Mucosa of descending colon (tissue), 3 donors: ENCODE results near the gene RDH13. TPM values are rescaled to one million over a fixed set of nuclear protein-coding genes. Genes with fewer than 3 reads are reported as not detected.

Experiments used
- ATAC-seq: fragments of 200-7000 bp; cut with Tn5 transposase; one replicate; pipeline ENCODE4 v1.9.1; 2020; ENCODE audit warnings: mild to moderate bottlenecking, moderate library complexity
- DNase-seq, 3 donors: peaks; one replicate each; pipeline ENCODE4 v3.0.0-alpha.2; 2020
- H3K36me3 ChIP-seq: fragments of 200-600 bp; one replicate; pipeline ENCODE4 v1.8.0; 2021; ENCODE audit warnings: low read depth, mild to moderate bottlenecking
- H3K4me1 ChIP-seq: fragments of 200-600 bp; one replicate; pipeline ENCODE4 v1.8.0; 2021; ENCODE audit warnings: low read depth, mild to moderate bottlenecking
- H3K4me3 ChIP-seq: fragments of 200-600 bp; one replicate; pipeline ENCODE4 v1.8.0; 2021; ENCODE audit warnings: mild to moderate bottlenecking
- H3K9me3 ChIP-seq: fragments of 200-600 bp; one replicate; pipeline ENCODE4 v1.8.0; 2021; ENCODE audit warnings: mild to moderate bottlenecking
- CTCF ChIP-seq: fragments of 200-600 bp; IDR thresholded peaks from one replicate; pipeline ENCODE4 v1.8.0; 2022; ENCODE audit warnings: antibody characterized with exemption, mild to moderate bottlenecking
- intact Hi-C, 2 donors: fragments of 100-400 bp; cut with DNase I in 1 of 2; cut with micrococcal nuclease in 1 of 2; formaldehyde crosslinking; loops; one replicate each; pipeline versions ENCODE4 v1.11.0 to v1.11.1; 2022; cut with DNase I, micrococcal nuclease
- total RNA-seq, 3 donors: library from RNA; stranded (reverse); fragmentation: NEBNext Ultra II Directional in 2 of 3; extraction: Animal tissue kit (Norgen Biotek cat#: 25700) in 2 of 3; gene quantifications; one replicate each; pipeline versions ENCODE4 v1.2.1 to v1.2.4, GENCODE V29; 2021 to 2023
- donor health status: DM: no; HTN: no; CAD: no; lungs with moderate emphysema.
- donor health status: DM: no; HTN: no; CAD: no.
- donor health status: DM: no; HTN: yes; CAD: no.

Gene RDH13
- total RNA-seq, 3 donors from 2014 or later = 46.1 to 59.5 (median 55.0) TPM

- DNase-seq = peak in 1 of 3 donors; percentile 16
- ATAC-seq = no peak
- no peaks in the 10 kb centered on the region for H3K36me3 ChIP-seq
- intact Hi-C loops = no loop called here
- H3K4me3 ChIP-seq = no peak overlapping the region
- TF ChIP-seq CTCF = no peak
- no peaks in the 10 kb centered on the region for H3K9me3 ChIP-seq
- no peaks in the 10 kb centered on the region for H3K4me1 ChIP-seq
Observed at GRCh38 chr19:55106591-55106990, 43.6 kb upstream of the RDH13 start.

GRCh38 chr19:55105237-55105636 lies 42.3 kb upstream of the RDH13 start:
- H3K36me3 ChIP-seq = no peaks in the 10 kb centered on the region

GRCh38 chr19:55103190-55103589 lies 40.2 kb upstream of the RDH13 start:
- H3K4me3 ChIP-seq = no peak overlapping the region
- no peak for TF ChIP-seq CTCF
- DNase-seq (peak in 1 of 3 donors; percentile 19), ATAC-seq (no peak)
- no peaks in the 10 kb centered on the region for H3K36me3 ChIP-seq
- H3K4me1 ChIP-seq = no peaks in the 10 kb centered on the region
- H3K9me3 ChIP-seq = no peaks in the 10 kb centered on the region
- intact Hi-C loops = no loop called here

More at GRCh38 chr19:55105237-55105636, 42.3 kb upstream of the RDH13 start:
- ATAC-seq = no peak
- intact Hi-C loops = no loop called here
- no peak for TF ChIP-seq CTCF
- H3K4me1 ChIP-seq = no peaks in the 10 kb centered on the region
- no peak overlapping the region for H3K4me3 ChIP-seq
- no peaks in the 10 kb centered on the region for H3K9me3 ChIP-seq
- DNase-seq = no peak

GRCh38 chr19:55101261-55101660 lies 38.3 kb upstream of the RDH13 start:
- DNase-seq = peak in 1 of 3 donors; percentile 12
- intact Hi-C loops = no loop called here
- no peak for ATAC-seq
- no peaks in the 10 kb centered on the region for H3K4me1 ChIP-seq
- no peak overlapping the region for H3K4me3 ChIP-seq
- H3K9me3 ChIP-seq = no peaks in the 10 kb centered on the region
- TF ChIP-seq CTCF = no peak
- H3K36me3 ChIP-seq = no peaks in the 10 kb centered on the region

GRCh38 chr19:55099557-55100506 lies 36.9 kb upstream of the RDH13 start:
- peak in 1 of 3 donors; percentile 40 for DNase-seq

More at GRCh38 chr19:55099557-55100506, 36.9 kb upstream of the RDH13 start:
- Histone ChIP-seq H3K9me3 (no peaks in the 10 kb centered on the region), H3K36me3 (no peaks in the 10 kb centered on the region), H3K4me3 (no peak overlapping the region), H3K4me1 (no peaks in the 10 kb centered on the region)
- intact Hi-C loops = no loop called here
- peak; percentile 8 for ATAC-seq
- no peak for TF ChIP-seq CTCF
